HG03159 (cell line): Measurements from ENCODE around the gene OPRM1.
"Not testable (repeated sequence)": the region's sequence is repeated elsewhere in the genome, so short reads cannot be mapped to it uniquely, and the experiment has no call there.

Experiments
- ATAC-seq: cut with Tn5 transposase; IDR thresholded peaks from one replicate; pipeline ENCODE4 v1.9.1; 2021; ENCODE audit warnings: mild to moderate bottlenecking, moderate library complexity; ENCODE audit not compliant: unreplicated experiment

The OPRM1 gene

GRCh38 chr6:154201688-154202087 is 162.6 kb downstream of the OPRM1 start:
- not testable (repeated sequence) for ATAC-seq

DNA sequence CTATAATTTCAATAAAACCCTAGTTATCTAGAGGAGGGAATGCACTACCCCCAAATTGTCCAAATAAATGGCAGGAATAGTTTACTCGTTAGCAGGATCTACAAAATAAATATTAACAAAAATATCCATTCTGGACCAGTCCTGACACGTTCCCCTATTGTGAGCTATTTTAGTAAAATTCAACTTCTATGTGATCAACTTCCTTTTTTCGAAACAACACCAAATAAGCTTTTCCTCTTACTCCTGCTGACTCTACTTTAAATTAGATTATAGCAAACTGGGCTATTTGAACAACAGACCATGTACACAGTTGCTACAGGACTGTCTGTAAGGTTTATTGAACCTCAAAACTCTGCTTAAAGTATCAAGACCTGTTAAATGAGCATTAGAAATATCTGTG is 163.3 kb downstream of the OPRM1 start:
- no peak for ATAC-seq

GRCh38 chr6:154202958-154203357 is 163.9 kb downstream of the OPRM1 start:
- ATAC-seq, result no peak

- ATAC-seq, result no peak
Observed at GRCh38 chr6:154206141-154206540, 167.1 kb downstream of the OPRM1 start.

DNA sequence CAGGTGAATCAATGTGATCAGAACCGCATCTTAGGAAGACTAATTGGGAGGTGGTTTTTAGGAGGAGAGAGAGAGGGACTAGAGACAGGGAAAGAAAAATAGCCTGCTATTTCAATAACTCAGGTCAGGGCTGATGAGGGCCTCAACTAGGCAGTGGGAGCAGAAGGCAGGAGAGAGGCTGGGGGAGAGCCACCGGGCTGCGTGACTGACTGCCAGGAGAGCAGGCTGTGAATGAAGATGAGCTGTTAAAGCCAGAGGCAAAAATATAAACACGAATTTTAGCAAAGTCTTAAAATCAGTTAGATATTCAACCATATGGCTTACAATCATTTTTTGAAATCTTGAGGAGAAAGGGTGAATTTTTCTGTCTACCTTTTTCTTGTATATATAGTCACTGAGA is 168.0 kb downstream of the OPRM1 start:
- ATAC-seq, result no peak

DNA sequence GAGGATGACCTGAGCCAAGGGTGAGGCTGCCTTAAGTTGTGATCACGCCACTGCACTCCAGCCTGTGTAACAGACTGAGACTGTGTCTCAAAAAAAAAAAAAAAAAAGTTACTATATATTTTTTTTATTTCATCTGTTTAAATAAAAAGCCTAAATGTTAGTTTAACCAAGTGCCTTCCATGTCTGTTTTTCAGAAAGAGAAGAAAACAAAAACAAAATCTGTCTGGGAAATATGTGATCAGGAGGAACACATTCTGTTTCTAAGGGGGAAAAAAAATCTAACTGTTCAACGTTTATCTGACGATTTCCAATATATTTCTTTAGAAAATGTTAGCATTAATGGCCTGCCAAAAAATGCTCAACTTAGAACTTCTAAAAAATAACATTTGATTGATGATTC is 170.5 kb downstream of the OPRM1 start:
- ATAC-seq, result no peak

DNA sequence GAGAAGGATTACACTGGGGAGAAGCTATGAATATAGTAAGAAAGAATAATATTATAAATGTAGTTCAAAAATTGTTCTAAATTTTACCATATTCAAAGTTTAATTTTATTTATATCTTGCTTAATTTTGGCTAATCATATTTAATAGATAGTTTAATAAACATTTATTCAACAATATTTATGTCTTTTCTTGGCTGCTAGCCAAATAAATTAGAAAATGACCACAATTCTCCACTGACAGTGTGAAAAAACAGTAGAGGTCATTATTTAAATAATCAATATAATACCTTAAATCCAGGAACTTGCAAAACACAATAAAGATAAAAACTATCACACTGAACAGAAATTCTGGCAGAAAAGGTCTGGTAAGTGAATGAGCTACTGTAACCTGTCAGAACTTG is 171.6 kb downstream of the OPRM1 start:
- no peak for ATAC-seq

GRCh38 chr6:154213782-154214181 is 174.7 kb downstream of the OPRM1 start:
- no peak for ATAC-seq

DNA sequence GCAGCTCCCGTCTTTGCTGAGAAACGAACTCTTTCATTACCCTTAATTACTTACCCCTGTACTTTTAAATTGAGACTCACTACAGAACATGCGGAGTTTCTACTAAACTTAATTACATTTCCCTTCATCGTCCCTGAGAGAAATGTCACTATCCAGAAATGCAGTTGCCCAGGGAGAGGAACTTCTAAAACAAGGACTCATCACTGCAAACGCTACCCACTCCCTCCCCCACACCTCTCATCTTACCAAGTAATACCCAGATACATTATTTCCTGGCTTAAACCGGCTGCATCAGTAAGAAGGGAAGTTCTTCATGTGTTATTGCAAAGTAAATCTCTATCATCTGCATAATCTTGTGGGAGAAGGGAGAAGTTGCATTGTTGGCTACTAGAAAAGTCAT is 179.3 kb downstream of the OPRM1 start:
- ATAC-seq, result no peak

- ATAC-seq, result no peak
Observed at GRCh38 chr6:154218787-154219186, 179.7 kb downstream of the OPRM1 start.

DNA sequence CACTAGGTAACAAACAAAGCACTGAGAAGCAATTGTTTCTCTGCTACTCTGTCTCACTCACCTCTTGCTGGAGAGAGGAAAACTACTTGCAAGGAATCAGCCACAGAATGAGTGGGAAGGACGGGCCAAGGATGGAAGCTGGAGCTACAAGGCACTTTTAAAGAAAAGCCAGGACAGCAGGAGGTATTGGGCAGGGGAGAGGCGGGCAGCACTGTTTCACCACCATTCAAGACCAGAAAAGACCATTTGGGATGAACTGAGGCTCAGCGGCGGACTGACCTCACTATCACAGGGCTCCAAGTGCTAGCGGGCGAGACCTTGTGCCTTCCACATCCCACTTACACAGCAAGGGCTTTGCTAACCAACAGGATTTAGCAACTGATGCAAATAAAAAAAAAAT is 180.2 kb downstream of the OPRM1 start:
- ATAC-seq, result no peak

DNA sequence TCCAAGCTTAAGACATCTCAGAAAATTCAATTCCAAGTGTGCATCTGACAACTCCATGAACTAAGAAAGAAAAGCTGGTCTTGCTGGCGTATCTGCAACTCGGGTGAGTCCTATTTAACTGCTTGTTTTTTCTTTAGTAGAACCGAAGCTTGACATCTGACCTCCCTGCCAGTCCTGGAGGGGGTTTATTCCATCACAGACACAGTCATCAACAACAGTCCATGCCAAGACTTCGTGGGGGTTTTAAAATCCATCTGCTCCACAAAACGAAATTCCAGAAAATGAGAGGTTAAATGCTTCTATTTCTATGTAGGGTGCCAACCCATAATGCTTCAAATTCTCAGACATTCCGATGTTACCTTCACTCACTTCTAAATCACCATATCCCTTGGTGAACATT is 183.7 kb downstream of the OPRM1 start:
- ATAC-seq, result no peak

- ATAC-seq, result no peak
Observed at GRCh38 chr6:154223296-154223695, 184.3 kb downstream of the OPRM1 start.

DNA sequence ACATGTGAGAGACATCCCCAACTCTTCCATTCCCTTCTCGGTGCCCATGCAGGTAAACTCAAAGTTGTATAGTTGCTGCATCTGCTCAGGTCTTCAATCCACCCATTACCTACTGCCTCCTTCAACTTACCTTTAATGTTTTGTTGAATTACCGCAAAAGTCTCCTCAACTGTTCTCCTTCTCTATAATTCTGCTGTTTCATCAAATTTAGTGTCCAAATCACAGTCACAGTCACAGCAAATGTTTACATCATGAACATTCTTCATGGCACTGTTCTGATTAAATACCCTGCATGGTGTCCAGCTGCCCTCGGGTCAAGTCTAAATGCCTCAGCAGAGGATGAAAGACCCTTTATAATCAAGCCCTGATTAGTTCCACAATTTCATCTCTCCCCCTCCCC is 187.4 kb downstream of the OPRM1 start:
- ATAC-seq, result no peak

- ATAC-seq, result no peak
Observed at GRCh38 chr6:154227862-154228520, 189.0 kb downstream of the OPRM1 start.

- no peak for ATAC-seq
Observed at GRCh38 chr6:154228521-154228905, 189.5 kb downstream of the OPRM1 start.

DNA sequence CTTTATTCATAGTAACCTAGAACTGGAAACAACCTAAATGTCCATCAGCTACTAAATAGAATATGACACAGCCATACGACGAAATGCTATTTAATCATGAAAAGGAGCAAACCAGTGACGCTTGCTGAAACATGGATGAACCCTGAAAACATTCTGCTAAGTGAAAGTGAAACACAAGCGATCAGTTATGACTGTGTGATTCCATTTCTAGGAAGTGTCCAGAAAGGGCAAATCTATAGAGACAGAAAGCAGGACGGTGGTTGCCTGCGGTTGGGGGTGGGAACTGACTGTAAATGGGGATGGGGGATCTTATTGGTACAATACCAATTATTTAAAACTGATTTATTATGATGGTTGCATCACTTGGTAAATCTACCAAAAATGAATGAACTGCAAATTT is 190.7 kb downstream of the OPRM1 start:
- ATAC-seq, result peak; percentile 79

DNA sequence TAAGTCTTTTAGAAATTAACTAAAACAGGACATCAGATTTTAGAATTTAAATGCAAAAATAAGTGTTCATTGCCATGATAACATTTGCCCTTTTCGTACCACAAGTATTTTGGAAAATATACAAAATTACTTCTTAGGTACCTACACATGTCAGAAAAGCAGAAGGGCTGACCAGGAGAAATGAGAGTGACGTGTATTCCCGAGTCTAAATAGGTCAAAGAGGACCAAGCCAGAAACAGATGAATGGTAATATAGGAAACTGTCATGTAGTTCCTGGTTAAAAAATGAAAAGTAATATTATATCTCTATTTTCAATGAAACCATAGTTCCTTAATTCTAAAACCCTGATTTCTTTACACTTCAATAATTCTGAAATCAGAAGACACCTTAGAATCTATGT is 191.4 kb downstream of the OPRM1 start:
- no peak for ATAC-seq

- no peak for ATAC-seq
Observed at GRCh38 chr6:154230910-154231595, 192.0 kb downstream of the OPRM1 start.

DNA sequence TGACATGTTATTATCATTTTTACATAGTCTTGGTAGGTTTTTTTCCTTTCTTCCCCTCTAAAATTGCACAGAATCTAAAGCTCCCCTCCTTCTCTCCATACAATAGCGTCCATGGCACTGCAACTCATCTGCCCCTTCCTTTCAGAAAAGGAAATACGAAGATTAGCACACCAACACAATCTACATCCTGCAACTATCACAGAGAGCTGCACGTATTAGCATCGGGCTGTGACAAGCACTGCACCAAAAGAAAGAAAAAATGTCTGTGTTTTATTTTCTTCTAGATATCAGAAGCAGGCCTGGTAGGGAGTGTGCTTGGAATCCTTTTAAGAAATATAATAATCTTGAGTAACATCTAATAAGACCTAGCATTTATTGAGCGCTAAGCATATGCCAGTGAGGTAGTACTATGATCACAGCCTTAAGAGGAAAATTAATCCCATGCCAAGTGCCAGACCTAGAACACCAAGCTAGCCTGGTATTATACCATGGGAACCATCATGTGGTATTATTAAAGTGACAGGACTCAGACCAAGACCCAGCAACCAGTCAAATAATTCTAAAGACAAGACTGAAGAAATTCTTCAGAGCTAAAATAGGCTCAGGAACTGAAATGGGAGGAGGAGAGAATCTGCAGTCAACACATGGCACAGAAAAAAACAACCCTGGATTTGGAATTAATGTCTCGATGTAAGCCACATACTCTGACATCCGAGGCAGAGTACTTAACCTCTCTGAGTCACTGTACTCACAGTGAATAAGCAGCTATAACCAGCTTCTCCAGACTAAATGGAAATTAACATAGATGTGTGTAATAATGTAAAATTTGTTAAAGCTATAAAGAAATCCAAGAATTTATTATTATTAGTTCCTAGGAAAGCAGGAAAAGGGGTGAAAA is 193.2 kb downstream of the OPRM1 start:
- ATAC-seq, result no peak

DNA sequence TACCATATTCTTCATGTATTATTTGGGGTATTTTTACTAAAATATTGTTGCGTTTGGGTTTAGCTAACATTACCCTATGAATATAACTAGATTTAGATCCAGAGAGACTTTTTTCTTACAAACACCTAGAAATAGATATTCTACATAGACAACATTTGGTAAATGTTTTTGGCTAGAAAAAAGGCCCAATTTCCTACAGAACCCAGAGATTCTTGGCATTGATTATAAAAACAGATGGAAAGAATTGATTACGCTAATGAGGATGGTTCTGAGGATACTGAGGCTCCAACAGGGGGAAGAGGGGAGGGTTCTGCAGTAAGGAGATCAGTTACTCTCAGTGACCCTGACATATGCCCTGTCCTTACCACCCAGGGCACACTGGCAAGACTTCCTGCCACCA is 194.3 kb downstream of the OPRM1 start:
- ATAC-seq, result no peak
